ENCODE results near the gene GMDS. TPM values are rescaled to one million over a fixed set of nuclear protein-coding genes. Genes with fewer than 3 reads are reported as not detected.

Gene GMDS
- total and polyA plus RNA-seq, 2 of the 13 experiments (the other 11 are each of a cell fraction or from before 2014, with no cell fraction given) = 64.4 to 112 TPM

DNA sequence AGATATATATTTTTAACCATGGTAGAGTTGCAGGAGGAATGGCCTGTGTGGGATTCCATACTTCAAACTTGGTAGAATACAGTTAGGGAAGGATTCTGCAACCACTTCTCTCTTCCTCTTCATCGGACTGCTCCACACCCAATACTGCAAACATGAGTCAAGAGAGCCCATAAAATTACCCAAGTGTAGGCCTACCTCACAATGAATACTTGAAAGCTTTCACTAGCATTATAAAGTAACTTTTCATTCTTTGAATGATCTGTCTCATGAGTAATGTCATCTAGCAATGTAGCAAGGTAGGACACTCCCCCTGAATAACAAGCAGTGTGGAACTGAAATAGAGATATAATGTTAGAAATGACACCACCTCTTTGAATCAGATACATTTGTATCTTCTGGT is 556.3 kb downstream of the GMDS start:
- H3K9ac ChIP-seq (ENCODE audit: insufficient read depth, low read depth, low read length) = no peak overlapping the region
- FAIRE-seq (no peak), ATAC-seq (no peak), DNase-seq (ENCODE audit: low spot score) (no peak)
- H3K79me2 ChIP-seq (ENCODE audit: insufficient read depth, low read length) = no peaks in the 10 kb centered on the region
- ChIA-PET CTCF (ENCODE audit: low intra/inter-chr PET ratio, low total read pairs) (no interaction called here), POLR2A (no interaction called here)
- no peak overlapping the region for H3K4me2 ChIP-seq (ENCODE audit: low read depth, low read length)
- in situ Hi-C loops (cut with HindIII; ENCODE audit: extremely low pct_ligation_motif_present, low pct_unique_long_range_greater_than_20kb) = no loop called here
- peaks cover 1 to 26% of the 10 kb centered on the region in 2 experiments; a peak in 3 of 5 replicates for H3K36me3 ChIP-seq (replicated peaks in 1 of 2; ENCODE audit: control insufficient read depth in 1 of 2, insufficient read depth in 2 of 2, low read length in 2 of 2)
- WGBS (ENCODE audit: low lambda C conversion rate) = 94% methylated on average over 1 of the region's 1 CpG
- H2AFZ ChIP-seq (ENCODE audit: low read length) = no peak overlapping the region
- no peak overlapping the region for H3K4me3 ChIP-seq (replicated peaks in 1 of 3; ENCODE audit: insufficient read depth in 1 of 3, low read depth in 2 of 3, low read length in 3 of 3)
- H4K20me1 ChIP-seq (ENCODE audit: insufficient read depth, low read length) = no peaks in the 10 kb centered on the region; the same call in 1 of the 2 replicates
- H3K27ac ChIP-seq (ENCODE audit: extremely low read length, insufficient read depth, low read length) = no peak overlapping the region
- no peaks in the 10 kb centered on the region for H3K9me3 ChIP-seq (ENCODE audit: low read length)
- no TSS peak for BruUV-seq (replicated peaks)
- H3K27me3 ChIP-seq (ENCODE audit: control insufficient read depth in 1 of 2, insufficient read depth in 2 of 2, low read length in 2 of 2) = no peaks in the 10 kb centered on the region
- intact Hi-C loops (cut with micrococcal nuclease; ENCODE audit: unreplicated experiment) = no loop called here
- H3K4me1 ChIP-seq (ENCODE audit: insufficient read depth, low read length) = no peaks in the 10 kb centered on the region
- TF ChIP-seq REXO4 (CRISPR knock-in tag; IDR thresholded peaks at IDR 0.05; ENCODE audit: borderline replicate concordance) = no peak
- no peak for TF ChIP-seq FOXM1 (CRISPR knock-in tag; IDR thresholded peaks at IDR 0.05)
- TF ChIP-seq ZNF205 (CRISPR knock-in tag; IDR thresholded peaks at IDR 0.05) = no peak
- no peak for TF ChIP-seq ZNF777 (CRISPR knock-in tag; IDR thresholded peaks at IDR 0.05)
- no peak for TF ChIP-seq NFYB (CRISPR knock-in tag; IDR thresholded peaks at IDR 0.05)
- TF ChIP-seq, protein P1, sequence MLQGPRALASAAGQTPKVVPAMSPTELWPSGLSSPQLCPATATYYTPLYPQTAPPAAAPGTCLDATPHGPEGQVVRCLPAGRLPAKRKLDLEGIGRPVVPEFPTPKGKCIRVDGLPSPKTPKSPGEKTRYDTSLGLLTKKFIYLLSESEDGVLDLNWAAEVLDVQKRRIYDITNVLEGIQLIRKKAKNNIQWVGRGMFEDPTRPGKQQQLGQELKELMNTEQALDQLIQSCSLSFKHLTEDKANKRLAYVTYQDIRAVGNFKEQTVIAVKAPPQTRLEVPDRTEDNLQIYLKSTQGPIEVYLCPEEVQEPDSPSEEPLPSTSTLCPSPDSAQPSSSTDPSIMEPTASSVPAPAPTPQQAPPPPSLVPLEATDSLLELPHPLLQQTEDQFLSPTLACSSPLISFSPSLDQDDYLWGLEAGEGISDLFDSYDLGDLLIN (CRISPR knock-in tag; IDR thresholded peaks at IDR 0.05; ENCODE audit: borderline replicate concordance) = no peak
- TF ChIP-seq, protein P2, sequence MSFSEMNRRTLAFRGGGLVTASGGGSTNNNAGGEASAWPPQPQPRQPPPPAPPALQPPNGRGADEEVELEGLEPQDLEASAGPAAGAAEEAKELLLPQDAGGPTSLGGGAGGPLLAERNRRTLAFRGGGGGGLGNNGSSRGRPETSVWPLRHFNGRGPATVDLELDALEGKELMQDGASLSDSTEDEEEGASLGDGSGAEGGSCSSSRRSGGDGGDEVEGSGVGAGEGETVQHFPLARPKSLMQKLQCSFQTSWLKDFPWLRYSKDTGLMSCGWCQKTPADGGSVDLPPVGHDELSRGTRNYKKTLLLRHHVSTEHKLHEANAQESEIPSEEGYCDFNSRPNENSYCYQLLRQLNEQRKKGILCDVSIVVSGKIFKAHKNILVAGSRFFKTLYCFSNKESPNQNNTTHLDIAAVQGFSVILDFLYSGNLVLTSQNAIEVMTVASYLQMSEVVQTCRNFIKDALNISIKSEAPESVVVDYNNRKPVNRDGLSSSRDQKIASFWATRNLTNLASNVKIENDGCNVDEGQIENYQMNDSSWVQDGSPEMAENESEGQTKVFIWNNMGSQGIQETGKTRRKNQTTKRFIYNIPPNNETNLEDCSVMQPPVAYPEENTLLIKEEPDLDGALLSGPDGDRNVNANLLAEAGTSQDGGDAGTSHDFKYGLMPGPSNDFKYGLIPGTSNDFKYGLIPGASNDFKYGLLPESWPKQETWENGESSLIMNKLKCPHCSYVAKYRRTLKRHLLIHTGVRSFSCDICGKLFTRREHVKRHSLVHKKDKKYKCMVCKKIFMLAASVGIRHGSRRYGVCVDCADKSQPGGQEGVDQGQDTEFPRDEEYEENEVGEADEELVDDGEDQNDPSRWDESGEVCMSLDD (CRISPR knock-in tag; IDR thresholded peaks at IDR 0.05; ENCODE audit: borderline replicate concordance) = no peak
- TF ChIP-seq, protein P3, sequence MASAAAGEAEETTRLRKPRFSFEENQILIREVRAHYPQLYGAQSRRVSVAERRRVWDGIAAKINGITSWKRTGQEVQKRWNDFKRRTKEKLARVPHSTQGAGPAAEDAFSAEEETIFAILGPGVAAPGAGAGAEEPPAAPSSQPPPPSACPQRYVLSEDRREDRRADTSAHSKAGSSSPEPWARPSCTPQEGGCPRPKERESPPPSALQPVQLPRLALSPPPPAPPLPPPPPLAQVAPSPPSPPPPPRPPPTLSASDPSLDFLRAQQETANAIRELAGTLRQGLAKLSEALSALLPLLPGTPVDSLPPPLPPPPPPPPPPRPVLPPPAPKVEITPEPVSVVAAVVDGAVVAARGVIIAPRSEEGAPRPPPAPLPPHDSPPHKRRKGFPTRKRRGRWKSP (CRISPR knock-in tag; IDR thresholded peaks at IDR 0.05) = no peak
- no peak for TF ChIP-seq PRDM10 (CRISPR knock-in tag; IDR thresholded peaks at IDR 0.05; ENCODE audit: low read depth)
- TF ChIP-seq, protein P4, sequence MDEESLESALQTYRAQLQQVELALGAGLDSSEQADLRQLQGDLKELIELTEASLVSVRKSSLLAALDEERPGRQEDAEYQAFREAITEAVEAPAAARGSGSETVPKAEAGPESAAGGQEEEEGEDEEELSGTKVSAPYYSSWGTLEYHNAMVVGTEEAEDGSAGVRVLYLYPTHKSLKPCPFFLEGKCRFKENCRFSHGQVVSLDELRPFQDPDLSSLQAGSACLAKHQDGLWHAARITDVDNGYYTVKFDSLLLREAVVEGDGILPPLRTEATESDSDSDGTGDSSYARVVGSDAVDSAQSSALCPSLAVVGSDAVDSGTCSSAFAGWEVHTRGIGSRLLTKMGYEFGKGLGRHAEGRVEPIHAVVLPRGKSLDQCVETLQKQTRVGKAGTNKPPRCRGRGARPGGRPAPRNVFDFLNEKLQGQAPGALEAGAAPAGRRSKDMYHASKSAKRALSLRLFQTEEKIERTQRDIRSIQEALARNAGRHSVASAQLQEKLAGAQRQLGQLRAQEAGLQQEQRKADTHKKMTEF (CRISPR knock-in tag; IDR thresholded peaks at IDR 0.05) = no peak
- no peak for TF ChIP-seq RARA (CRISPR knock-in tag; IDR thresholded peaks at IDR 0.05)
- no peak for TF ChIP-seq BATF2 (CRISPR knock-in tag; IDR thresholded peaks at IDR 0.05)
- TF ChIP-seq ZNF337 (CRISPR knock-in tag; IDR thresholded peaks at IDR 0.05; ENCODE audit: borderline replicate concordance, low read depth) = no peak
- TF ChIP-seq HNRNPL (IDR thresholded peaks at IDR 0.05; ENCODE audit: low read depth, low read length) = no peak
- TF ChIP-seq SIN3B (IDR thresholded peaks at IDR 0.05; ENCODE audit: low read length) = no peak
